HUES48 (cell line): Measurements from ENCODE around the gene PARD3.

Experiments
- H3K27ac ChIP-seq: one replicate; pipeline ENCODE4 v1.7.0; 2013; ENCODE audit warnings: low read depth, low read length, inconsistent platforms
- H3K27me3 ChIP-seq: 2 replicates; pipeline ENCODE4 v1.6.1; 2013; ENCODE audit warnings: mild to moderate bottlenecking, low read length; ENCODE audit not compliant: control insufficient read depth, insufficient read depth
- H3K36me3 ChIP-seq: 2 replicates; pipeline ENCODE4 v1.6.1; 2013; ENCODE audit warnings: low read length; ENCODE audit not compliant: control insufficient read depth, insufficient read depth
- H3K4me1 ChIP-seq: 2 replicates; pipeline ENCODE4 v1.6.1; 2013; ENCODE audit warnings: mild to moderate bottlenecking, low read length; ENCODE audit not compliant: control insufficient read depth, insufficient read depth
- H3K4me3 ChIP-seq: 2 replicates; pipeline ENCODE4 v1.5.1; 2013; ENCODE audit warnings: mild to moderate bottlenecking, low read depth, low read length
- H3K9ac ChIP-seq: 2 replicates; pipeline ENCODE4 v1.6.1; 2013; ENCODE audit warnings: mild to moderate bottlenecking, low read depth, low read length, moderate library complexity
- H3K9me3 ChIP-seq: 2 replicates; pipeline ENCODE4 v1.6.1; 2013; ENCODE audit warnings: low read length; ENCODE audit not compliant: control insufficient read depth, insufficient read depth

PARD3 gene

DNA sequence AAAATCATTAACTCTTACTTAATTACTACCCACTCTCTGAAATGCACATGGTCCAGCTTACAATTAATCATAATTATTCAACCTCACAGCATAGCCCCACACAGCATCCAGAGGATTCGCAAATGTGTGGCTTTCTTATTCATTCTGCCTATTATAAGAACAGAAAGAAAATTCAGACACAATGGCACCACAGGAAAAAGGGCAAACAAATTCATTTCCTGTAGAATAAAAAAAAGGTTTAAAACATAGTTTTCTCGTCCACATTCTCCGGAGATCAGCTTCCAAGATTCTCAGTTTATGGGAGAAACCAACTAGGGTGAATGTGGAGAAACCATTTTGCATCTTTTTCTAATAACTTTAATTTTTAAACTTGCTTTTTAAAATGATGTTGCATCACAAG lies 201.6 kb downstream of the PARD3 start:
- no peaks in the 10 kb centered on the region for H3K9me3 ChIP-seq
- no peaks in the 10 kb centered on the region for H3K36me3 ChIP-seq
- H3K4me1 ChIP-seq = peaks cover 26% of the 10 kb centered on the region
- no peak overlapping the region for H3K9ac ChIP-seq
- H3K27ac ChIP-seq = peak overlapping the region; percentile 12
- no peak overlapping the region for H3K4me3 ChIP-seq
- no peaks in the 10 kb centered on the region for H3K27me3 ChIP-seq

DNA sequence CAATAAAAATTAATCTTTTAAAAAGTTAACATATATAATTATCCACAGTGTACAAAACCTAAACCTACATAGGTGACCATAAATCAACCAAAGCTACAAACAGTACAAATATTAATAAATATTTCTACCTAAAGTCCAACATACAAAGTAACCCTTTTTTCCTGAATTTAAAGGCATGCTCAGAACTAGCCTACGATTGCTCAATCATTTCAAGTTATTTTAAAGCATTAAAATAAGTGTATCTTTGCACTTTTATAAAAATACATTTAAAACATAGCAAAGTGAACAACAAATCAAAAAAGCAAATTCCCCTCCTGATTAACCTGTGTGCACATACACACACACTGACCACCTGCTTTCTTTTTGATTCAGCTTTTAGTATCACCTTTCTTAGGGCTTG lies 202.2 kb downstream of the PARD3 start:
- Histone ChIP-seq H3K4me3 (no peak overlapping the region), H3K27me3 (no peaks in the 10 kb centered on the region), H3K9me3 (no peaks in the 10 kb centered on the region), H3K36me3 (no peaks in the 10 kb centered on the region), H3K27ac (peak overlapping the region; percentile 12), H3K9ac (no peak overlapping the region; the same call in 1 of the 2 replicates), H3K4me1 (peaks cover 25% of the 10 kb centered on the region)

DNA sequence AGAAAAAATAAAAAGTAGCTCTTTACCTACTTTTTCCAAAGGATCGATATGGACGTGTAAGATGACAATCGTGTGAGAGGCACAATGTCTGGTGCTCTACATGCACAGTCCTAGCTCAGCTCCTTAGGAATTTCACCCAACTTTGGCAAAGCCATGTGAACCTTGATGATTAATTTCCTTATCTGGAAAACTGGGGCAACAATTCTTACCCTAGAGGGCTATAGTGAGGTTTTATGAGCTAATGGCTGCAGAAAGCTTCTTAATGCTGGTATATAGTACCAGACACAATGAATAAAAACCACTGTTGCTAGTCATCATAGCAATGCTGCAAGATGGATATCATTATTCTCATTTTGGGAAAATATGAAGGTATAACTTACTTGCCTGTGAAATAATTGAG lies 202.7 kb downstream of the PARD3 start:
- H3K27ac ChIP-seq = peak overlapping the region; percentile 8
- no peaks in the 10 kb centered on the region for H3K27me3 ChIP-seq
- H3K9ac ChIP-seq = no peak overlapping the region
- no peak overlapping the region for H3K4me3 ChIP-seq
- H3K4me1 ChIP-seq = peaks cover 25% of the 10 kb centered on the region
- no peaks in the 10 kb centered on the region for H3K36me3 ChIP-seq
- no peaks in the 10 kb centered on the region for H3K9me3 ChIP-seq

DNA sequence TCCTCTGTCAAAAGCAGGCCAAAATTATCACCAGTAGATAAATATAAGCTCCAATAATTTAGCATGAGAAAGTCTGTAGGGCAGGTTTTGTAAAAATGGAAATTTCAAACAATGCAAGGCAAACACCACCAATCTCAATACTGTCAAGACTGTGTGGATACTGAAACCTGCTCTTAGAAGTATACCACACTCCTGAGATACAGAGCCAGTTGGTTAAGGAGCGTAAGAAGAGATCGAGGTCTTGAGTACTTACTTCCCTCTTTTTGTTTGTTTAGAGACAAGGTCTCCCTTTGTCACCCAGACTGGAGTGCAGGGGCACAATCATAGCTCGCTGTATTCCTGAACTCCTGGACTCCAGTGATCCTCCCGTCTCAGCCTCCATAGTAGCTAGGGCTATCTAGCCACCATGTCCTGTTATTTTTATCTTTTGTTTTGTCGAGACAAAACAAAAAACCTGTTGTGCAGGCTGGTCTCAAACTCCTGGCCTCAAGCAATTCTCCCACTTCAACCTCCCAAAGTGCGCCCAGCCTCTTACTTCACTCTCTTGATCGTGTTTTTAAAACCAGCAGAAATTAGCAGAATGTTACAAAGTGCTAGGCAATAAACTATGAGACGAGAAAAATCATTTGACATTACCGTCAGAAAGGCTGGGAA lies 205.7 kb downstream of the PARD3 start:
- H3K27me3 ChIP-seq = no peaks in the 10 kb centered on the region
- peaks cover 19% of the 10 kb centered on the region for H3K4me1 ChIP-seq
- no peaks in the 10 kb centered on the region for H3K36me3 ChIP-seq
- no peak overlapping the region for H3K9ac ChIP-seq
- H3K4me3 ChIP-seq = no peak overlapping the region
- H3K27ac ChIP-seq = no peak overlapping the region
- H3K9me3 ChIP-seq = no peaks in the 10 kb centered on the region

DNA sequence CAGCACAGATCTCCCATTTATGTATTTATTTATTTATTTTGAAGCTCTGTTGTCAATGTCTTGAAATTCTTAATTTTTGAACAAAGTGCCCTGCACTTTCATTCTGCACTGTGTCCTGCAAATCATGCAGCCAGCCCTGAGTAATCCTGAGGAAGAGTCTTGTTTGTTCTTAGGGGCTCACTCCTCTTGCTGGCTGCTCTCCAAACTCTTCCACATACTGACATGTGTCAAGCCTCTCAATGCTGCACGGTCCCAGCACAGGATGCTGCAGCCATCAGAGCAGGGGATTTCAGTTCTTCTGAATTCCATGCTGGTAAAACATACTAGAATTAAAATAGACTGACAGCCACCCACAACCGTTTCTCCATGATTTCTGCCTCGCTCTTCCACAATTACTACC lies 207.2 kb downstream of the PARD3 start:
- Histone ChIP-seq H3K9ac (no peak overlapping the region), H3K4me3 (no peak overlapping the region), H3K9me3 (no peaks in the 10 kb centered on the region), H3K27ac (no peak overlapping the region), H3K36me3 (no peaks in the 10 kb centered on the region), H3K27me3 (no peaks in the 10 kb centered on the region), H3K4me1 (peaks cover 5% of the 10 kb centered on the region)

DNA sequence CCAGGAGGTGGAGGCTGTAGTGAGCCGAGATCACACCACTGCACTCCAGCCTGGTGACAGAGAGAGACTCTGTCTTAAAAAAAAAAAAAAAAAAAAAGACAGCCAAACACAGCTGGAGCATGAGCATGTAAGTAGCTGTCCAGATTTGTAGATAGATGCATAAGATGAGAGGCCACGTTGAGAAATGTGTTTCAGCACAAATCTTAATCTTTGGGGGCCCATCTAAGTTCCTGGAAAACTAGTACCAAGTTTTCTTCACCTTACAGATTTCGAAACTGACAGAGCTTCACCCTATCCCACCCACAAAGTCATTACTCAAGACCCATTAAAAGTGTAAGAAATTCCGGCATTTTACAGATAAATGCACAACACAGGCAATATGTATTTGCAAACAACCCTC lies 208.2 kb downstream of the PARD3 start:
- Histone ChIP-seq H3K9me3 (no peaks in the 10 kb centered on the region), H3K4me1 (no peaks in the 10 kb centered on the region), H3K27ac (no peak overlapping the region), H3K36me3 (no peaks in the 10 kb centered on the region), H3K9ac (no peak overlapping the region), H3K4me3 (no peak overlapping the region), H3K27me3 (no peaks in the 10 kb centered on the region)

DNA sequence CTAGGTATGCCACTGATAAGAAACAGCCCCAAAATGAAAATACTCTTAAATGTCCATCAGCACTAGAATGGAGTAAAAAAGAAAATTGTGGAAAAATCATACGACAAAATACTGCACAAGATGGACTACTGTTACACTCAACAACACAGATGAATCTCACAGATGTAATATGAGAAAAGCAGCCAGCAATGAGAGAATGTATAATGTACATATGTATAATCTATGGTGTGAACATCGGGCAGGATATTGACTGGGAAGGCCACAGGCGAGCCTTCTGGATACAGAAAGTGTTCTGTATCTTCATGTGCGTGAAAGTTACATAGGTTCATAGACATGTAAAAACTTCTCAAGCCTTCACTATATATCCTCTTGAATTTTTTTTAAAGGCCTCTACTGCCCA lies 212.6 kb downstream of the PARD3 start:
- Histone ChIP-seq H3K27ac (no peak overlapping the region), H3K4me1 (no peaks in the 10 kb centered on the region), H3K9ac (no peak overlapping the region), H3K27me3 (no peaks in the 10 kb centered on the region), H3K9me3 (no peaks in the 10 kb centered on the region), H3K36me3 (no peaks in the 10 kb centered on the region), H3K4me3 (no peak overlapping the region)

DNA sequence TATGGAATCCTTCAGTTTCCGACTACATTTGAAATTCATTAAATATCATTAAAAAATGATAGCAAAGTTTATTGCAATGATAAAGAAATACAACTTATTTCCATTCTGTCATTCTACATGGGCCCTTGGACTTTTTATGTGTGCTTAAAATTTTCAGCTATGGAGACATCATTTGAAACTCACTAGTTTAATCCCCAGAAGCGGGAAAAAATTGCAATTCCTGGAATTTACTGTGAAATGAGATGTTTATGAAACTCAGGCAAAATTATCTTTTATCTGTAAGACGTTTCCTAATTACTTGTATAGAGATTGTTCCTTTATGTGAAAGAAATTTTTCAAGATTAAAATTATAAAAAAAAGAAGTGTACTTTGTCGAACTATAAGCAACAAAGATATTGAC lies 213.4 kb downstream of the PARD3 start:
- Histone ChIP-seq H3K36me3 (no peaks in the 10 kb centered on the region), H3K9ac (no peak overlapping the region), H3K9me3 (no peaks in the 10 kb centered on the region), H3K4me3 (no peak overlapping the region), H3K27ac (no peak overlapping the region), H3K4me1 (peaks cover 2% of the 10 kb centered on the region; the same call in 1 of the 2 replicates), H3K27me3 (no peaks in the 10 kb centered on the region)

DNA sequence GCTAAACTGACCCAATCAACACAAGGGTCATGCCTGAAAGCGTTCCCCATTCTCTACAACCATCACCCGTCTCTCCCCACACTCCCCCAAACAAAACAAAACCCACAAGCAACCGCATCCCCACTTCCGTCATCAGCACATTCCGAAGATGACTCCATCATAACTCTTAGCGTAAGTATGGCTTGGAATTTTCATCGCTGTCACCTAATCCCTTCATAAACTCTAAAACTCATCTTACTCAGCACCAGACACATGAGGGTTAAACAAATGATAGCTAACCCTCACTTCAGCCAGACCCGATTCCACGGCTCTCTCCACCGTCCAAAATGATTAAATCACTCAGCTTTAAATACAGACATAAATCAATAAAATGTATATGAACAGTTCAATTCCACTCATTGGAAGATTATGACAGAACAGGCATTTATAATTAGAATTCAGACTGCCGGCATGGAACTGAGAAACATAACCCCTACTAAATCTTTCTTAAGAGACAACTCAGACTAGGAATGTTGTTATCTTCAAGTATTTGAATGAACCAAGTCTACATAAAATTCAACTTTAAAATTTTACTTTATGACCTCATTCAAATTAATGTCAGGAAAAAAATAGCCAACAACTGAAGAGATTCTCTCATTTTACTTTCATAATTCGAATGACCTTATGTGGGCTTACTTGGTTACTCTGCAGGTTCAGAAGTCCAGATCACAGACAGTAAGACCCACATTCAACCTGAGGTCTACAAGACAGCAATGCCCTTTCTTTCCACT lies 215.9 kb downstream of the PARD3 start:
- Histone ChIP-seq H3K9me3 (no peaks in the 10 kb centered on the region), H3K9ac (no peak overlapping the region), H3K27ac (no peak overlapping the region), H3K27me3 (no peaks in the 10 kb centered on the region), H3K4me1 (peaks cover 7% of the 10 kb centered on the region; the same call in 1 of the 2 replicates), H3K36me3 (no peaks in the 10 kb centered on the region), H3K4me3 (no peak overlapping the region)

DNA sequence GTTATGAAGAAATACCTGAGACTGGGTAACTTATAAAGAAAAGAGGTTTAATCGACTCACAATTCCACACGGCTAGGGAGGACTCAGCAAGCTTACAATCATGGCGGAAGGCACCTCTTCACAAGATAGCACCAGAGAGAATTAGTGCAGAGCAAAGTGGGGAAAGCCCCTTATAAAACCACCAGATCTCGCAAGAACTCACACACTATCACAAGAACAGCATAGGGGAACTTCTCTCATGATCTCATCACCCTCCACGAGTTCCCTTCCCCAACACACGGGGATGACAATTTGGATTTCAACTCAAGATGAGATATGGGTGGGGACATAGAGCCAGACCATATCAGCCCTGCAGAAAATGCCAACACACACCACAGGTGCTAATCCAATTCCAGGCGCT lies 218.7 kb downstream of the PARD3 start:
- Histone ChIP-seq H3K36me3 (no peaks in the 10 kb centered on the region), H3K4me1 (peaks cover 7% of the 10 kb centered on the region; the same call in 1 of the 2 replicates), H3K27me3 (no peaks in the 10 kb centered on the region), H3K4me3 (no peak overlapping the region), H3K9me3 (no peaks in the 10 kb centered on the region), H3K9ac (no peak overlapping the region), H3K27ac (no peak overlapping the region)

DNA sequence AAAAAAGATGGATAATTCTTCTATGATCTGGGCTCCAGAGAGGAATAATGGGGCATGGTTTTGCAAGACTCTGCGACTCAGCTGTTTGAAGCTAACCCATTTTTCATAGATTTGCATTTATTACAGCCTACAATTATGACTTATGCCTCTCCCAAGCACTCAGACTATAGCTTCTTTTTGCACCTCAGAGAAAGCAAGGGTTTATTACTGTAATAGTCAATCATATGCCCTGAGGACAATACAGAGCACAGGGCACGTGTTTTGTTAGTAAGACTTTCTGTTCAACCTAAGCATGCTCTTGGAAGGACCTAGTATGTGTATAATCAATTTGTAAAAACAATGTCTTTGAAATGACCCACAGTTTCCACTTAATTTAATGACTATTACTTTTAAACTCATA lies 221.2 kb downstream of the PARD3 start:
- Histone ChIP-seq H3K4me1 (peaks cover 7% of the 10 kb centered on the region; the same call in 1 of the 2 replicates), H3K27ac (no peak overlapping the region), H3K36me3 (no peaks in the 10 kb centered on the region), H3K4me3 (no peak overlapping the region), H3K27me3 (no peaks in the 10 kb centered on the region), H3K9ac (no peak overlapping the region), H3K9me3 (no peaks in the 10 kb centered on the region)
